ENCODE data around the gene SLC22A17.

SLC22A17 gene

GRCh38 chr14:23361320-23361719, 8.6 kb upstream of the SLC22A17 start:
- no peak for DNase-seq

- no peak for DNase-seq
Observed at GRCh38 chr14:23360496-23360895, 7.8 kb upstream of the SLC22A17 start.

DNA sequence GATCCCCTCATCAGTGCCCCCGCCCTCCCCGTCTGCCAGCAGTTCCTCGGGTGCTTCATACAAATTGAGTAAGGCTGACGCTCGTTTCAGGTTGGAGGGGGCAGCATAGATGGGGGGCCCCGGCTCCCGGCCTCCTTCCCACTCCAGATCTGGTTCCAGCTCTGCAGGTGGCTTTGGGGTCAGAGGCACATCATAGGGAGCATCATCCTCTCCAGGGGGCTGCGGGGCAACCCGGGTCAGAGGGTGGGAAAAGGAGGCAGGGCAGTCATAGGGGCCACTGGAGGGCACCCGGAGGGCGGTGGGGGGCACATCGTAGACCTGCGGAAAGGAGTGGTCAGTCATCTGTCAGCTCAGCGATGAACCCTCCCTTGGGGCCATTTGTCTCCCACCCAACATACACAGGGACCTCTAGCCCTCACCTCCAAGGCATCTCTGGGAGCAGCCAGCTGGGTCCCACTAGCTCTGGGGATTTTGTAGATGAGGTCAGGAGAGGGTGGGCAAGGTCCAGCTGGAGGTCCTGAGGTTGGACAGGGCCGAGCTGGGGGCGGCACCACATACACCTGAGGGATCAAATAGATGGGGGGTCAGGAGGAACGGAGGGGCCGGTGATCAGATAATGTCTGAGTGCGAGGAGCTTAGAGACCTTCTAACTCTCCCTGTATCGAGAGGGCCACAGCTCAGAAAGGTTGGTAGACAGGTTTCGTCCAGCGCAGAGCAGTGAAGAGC, 7.2 kb upstream of the SLC22A17 start:
- DNase-seq: no peak

- no peak for DNase-seq
Observed at GRCh38 chr14:23359167-23359626, 6.5 kb upstream of the SLC22A17 start.

DNA sequence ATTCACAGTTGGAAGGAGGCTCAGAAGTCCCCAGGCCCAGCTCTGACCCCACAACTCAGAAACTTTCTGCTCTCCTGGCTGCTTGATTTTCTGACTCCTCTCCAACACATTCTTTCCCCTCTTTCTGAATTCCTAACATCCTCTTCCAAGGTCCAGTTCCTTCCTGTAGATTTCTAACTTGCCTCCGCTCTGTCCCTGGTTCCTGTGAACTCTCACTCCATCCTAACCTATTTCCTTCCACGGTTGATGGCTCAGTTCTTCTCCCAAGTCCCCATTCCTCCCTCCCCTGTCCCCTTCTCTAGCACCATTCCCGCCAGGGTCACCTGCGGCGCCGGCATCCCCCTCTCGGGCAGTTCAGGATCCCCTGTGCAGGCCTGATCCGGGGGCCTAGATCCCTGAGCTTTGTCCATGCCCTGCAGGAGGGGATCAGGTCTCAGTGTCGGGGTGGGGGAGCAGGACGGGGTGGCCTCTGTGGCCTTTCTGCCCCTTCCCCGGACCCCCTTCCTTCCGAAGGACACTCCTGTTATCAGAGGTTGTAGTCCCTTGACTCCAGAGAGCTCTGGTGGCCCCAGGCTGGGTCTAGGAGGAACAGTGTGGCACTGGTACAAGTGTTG, 6.0 kb upstream of the SLC22A17 start:
- no peak for DNase-seq

DNA sequence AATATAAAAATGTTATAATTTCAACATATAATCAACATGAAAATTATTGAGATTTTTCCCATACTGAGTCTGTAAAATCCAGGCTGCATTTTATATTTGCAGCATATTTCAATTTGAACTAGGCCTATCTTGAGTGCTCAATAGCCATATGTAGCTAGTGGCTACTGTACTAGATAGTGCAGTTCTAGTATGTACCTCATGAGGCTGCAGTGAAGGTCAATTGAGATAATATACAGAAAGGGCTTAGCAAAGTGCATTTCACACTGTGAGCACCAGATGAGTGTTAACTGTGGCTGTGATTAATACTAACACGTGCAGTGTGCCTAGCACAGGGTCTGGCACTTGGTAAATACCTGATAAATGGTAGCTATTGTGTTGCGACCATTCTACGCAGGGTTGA, 5.4 kb upstream of the SLC22A17 start:
- no peak for DNase-seq

- DNase-seq: no peak
Observed at GRCh38 chr14:23357261-23357660, 4.6 kb upstream of the SLC22A17 start.

DNA sequence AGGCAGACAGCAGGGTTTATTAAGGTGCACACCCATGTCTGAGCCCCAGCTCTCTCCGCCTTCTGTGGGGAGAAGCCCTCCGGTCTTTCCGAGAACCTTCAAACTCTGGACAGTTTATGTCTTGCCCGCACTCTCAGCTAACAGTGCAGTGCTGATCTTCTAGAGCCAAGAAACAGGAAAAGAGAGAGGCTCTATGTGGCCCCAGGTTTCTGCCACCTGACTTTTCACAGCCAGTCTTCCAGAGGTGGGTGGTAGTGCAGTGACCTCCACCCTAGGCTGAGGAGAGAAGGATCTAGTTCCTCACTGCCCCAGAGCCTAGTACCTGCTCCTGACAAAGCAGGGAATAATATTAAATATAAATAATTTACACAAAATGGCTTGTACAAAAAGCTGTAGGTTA, 4.0 kb upstream of the SLC22A17 start:
- DNase-seq: no peak

- no peak for DNase-seq
Observed at GRCh38 chr14:23355871-23356435, 3.3 kb upstream of the SLC22A17 start.

DNA sequence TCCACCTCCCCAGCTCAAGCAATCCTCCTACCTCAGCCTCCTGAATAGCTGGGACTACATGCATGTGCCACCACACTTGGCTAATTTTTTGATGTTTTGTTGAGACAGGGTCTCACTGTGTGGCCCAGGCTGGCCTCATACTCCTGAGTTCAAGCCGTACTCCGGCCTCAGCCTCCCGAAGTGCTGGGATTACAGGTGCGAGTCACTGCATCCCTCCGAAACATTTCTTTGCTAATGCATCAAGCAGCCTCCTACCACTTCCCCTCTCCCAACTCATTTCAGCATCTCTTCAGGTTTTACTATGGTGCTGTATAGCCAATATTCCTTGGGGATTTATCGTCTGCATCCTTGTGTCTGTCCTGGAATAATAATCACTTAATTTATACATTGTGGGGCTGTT, 2.3 kb upstream of the SLC22A17 start:
- DNase-seq: no peak

- DNase-seq: no peak
Observed at GRCh38 chr14:23353433-23353780, 720 bp upstream of the SLC22A17 start.

DNA sequence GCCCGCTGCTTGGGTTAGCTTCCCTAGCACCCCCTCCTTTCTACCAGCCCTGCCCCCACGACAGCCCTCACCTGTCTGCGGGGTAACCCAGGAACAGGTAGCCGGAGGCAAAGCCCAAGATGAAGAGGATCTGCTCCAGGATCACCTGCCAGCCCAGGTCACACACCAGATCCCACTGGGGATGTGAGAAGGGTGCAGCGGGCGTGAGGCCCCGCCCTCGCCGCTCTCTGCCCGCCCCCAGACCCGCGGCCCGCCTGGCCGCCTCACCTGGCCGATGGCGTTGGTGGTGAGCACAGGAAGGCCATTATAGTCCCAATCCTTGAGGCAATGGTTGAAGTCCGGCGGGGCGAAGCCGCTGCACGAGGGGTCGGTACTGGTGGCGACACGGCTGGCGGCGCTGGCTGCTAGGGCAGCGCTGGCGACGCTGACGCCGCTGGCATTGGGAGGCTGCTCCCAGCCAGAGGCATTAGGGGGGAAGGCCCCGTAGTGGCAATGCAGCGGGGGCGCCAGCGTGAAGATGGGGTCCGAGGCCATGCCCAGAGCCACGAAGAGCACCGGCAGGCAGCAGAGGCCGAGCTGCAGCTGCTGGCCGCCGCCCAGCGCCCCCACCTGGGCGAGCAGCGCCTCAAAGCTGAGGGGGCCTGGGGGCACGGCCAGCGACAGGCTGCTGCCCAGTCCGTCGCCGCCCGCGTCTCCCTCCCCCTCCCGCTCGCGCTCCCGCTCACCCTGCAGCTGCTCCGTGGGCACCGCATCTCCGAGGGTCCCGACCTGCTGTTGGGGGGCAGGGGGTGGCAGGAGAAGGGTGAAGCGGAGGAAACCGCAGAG, 794 bp downstream of the SLC22A17 start:
- DNase-seq: no peak

- DNase-seq: no peak
Observed at GRCh38 chr14:23349156-23349845, 3.4 kb downstream of the SLC22A17 start.

GRCh38 chr14:23348297-23348655, 4.4 kb downstream of the SLC22A17 start:
- DNase-seq: no peak

- no peak for DNase-seq
Observed at GRCh38 chr14:23347406-23348296, 5.0 kb downstream of the SLC22A17 start.

DNA sequence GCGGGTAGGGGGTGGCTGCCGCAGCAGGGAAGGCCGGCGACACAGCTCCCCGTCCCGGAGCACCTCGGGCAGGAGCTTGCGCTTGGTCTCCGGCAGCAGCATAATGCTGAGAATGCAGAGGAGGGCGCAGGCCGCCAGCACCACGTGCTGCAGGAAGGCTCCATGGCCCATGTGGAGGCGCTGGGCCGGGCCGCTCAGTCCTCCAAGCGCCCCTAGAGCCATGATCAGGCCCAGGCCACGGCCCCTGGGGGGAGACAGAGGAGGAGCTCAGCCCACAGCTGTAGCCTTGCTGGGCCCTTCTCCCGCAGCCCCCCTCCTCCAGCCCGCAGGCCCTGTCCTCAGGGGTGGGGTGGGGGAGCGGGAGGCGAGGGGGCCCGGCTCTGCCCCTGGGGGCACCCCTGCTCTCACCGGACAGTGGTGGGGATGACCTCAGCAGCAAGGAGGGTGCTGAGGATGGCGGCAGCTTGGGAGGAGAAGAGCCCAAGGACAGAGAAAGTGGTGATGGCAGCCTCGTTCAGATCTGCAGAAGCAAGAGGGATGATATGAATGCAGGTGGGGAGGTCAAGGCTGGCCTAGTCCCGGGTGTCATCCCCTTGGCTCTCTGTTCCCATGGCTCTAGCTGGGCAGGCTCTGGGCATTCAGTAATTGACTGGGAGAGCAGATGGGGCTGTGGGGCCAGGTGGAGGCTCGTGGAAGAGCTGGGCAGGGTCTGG, 5.8 kb downstream of the SLC22A17 start:
- no peak for DNase-seq

GRCh38 chr14:23345987-23346692, 6.5 kb downstream of the SLC22A17 start:
- DNase-seq: no peak

DNA sequence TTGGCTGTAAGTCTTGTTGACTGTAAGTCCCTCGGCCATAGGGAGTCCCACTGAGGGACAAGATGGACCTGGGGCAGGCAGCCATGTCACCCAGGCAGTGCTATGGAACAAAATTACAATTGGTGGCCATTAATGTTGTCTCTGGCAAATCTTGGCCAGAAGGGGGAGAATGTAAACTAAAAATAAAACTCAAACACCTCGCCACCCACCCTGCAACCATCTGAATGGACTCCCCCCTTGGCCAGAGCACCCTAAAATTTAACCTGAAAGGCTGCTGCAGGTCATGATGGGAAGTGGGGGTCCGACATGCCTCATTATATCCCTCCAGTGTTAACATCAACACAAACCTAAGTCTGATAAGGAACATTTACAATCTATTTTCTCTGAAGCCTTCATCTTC, 8.2 kb downstream of the SLC22A17 start:
- DNase-seq: no peak

DNA sequence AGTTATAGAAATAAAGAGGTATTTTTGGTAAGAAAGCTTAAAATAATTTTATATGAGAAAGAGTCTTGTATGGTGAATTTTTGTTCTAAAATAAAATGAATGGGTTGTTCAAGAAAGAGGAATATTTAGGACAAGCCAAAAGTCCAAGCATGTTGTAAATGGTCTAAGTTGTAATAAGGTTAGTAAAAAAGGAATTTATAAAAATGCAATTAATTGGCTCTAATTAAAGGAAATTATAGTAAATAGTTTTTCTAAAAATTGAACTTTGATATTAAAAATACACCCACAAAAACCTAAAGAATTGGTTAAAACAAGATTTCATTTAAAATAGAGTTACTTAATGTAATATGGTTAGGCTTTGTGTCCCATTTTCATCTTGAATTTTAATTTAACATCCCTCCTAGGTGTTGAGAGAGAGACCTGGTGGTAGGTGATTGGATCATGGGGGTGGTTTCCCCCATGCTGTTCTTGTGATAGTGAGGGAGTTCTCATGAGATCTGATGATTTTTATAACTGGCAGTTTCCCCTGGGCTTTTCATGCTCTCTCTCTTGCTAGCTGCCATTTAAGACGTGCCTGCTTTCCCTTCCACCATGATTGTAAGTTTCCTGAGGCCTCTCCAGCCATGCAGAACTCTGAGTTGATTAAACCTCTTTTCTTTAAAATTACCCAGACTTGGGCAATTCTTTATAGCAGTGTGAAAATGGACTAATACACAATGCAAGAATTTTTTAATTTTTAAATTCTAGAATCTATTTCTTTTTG, 13.0 kb downstream of the SLC22A17 start:
- DNase-seq: no peak

- no peak for DNase-seq
Observed at GRCh38 chr14:23335623-23336022, 17.1 kb downstream of the SLC22A17 start.
